GM19463 (cell line): ENCODE results near the gene SEMA5A.

Experiments used
- ATAC-seq: cut with Tn5 transposase; IDR thresholded peaks from one replicate; pipeline ENCODE4 v1.9.1; 2021; ENCODE audit warnings: mild to moderate bottlenecking, moderate library complexity; ENCODE audit not compliant: unreplicated experiment

Gene SEMA5A

GRCh38 chr5:9042241-9042640, 503.6 kb downstream of the SEMA5A start:
- no peak for ATAC-seq

GRCh38 chr5:9040475-9040874, 505.4 kb downstream of the SEMA5A start:
- ATAC-seq = no peak

GRCh38 chr5:9037048-9037447, 508.8 kb downstream of the SEMA5A start:
- no peak for ATAC-seq

GRCh38 chr5:9035346-9035745, 510.5 kb downstream of the SEMA5A start:
- ATAC-seq = no peak

- ATAC-seq = no peak
Observed at GRCh38 chr5:9034649-9035048, 511.2 kb downstream of the SEMA5A start.

GRCh38 chr5:9033524-9033923, 512.4 kb downstream of the SEMA5A start:
- no peak for ATAC-seq

- ATAC-seq = no peak
Observed at GRCh38 chr5:9025942-9026341, 519.9 kb downstream of the SEMA5A start.

GRCh38 chr5:9020996-9021395, 524.9 kb downstream of the SEMA5A start:
- ATAC-seq = no peak

- ATAC-seq = no peak
Observed at GRCh38 chr5:9015937-9016270, 530.0 kb downstream of the SEMA5A start.

- ATAC-seq = no peak
Observed at GRCh38 chr5:9015260-9015936, 530.5 kb downstream of the SEMA5A start.

- ATAC-seq = no peak
Observed at GRCh38 chr5:9013147-9013546, 532.7 kb downstream of the SEMA5A start.

GRCh38 chr5:9009931-9010651, 535.8 kb downstream of the SEMA5A start:
- no peak for ATAC-seq

- ATAC-seq = no peak
Observed at GRCh38 chr5:8997542-8998070, 548.3 kb downstream of the SEMA5A start.

GRCh38 chr5:8993031-8993430, 552.8 kb downstream of the SEMA5A start:
- ATAC-seq = no peak
